GM12873 (cell line): Measurements from ENCODE around the gene WNT7B.

Experiments used
- TF ChIP-seq, protein P1 (sequence below): IDR thresholded peaks from 2 replicates; pipeline ENCODE4 v1.5.1; 2012; ENCODE audit warnings: low read depth, mild to moderate bottlenecking, moderate library complexity, low read length, control low read depth; ENCODE audit not compliant: insufficient read depth; ENCODE audit errors: missing control alignments

Gene WNT7B

DNA sequence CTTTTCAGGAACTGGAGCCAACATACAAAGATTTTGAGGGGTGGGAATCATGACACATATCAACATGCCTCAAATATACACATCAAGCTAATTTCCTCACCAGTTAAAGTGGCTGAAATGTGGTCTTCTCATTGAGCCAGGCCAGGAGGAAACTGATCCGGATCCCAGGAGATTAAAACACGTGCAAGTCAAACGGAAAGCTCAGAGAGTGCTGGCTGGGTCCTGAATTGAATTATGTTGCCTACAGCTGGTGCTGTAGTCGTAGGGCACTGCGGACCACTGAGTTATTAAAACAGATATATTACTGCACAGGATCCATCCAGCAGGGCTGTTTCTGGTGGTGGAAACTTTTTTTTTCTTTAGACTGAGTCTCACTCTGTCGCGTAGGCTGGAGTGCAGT, 14.1 kb upstream of the WNT7B start:
- TF ChIP-seq, protein P1, sequence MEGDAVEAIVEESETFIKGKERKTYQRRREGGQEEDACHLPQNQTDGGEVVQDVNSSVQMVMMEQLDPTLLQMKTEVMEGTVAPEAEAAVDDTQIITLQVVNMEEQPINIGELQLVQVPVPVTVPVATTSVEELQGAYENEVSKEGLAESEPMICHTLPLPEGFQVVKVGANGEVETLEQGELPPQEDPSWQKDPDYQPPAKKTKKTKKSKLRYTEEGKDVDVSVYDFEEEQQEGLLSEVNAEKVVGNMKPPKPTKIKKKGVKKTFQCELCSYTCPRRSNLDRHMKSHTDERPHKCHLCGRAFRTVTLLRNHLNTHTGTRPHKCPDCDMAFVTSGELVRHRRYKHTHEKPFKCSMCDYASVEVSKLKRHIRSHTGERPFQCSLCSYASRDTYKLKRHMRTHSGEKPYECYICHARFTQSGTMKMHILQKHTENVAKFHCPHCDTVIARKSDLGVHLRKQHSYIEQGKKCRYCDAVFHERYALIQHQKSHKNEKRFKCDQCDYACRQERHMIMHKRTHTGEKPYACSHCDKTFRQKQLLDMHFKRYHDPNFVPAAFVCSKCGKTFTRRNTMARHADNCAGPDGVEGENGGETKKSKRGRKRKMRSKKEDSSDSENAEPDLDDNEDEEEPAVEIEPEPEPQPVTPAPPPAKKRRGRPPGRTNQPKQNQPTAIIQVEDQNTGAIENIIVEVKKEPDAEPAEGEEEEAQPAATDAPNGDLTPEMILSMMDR: no peak

DNA sequence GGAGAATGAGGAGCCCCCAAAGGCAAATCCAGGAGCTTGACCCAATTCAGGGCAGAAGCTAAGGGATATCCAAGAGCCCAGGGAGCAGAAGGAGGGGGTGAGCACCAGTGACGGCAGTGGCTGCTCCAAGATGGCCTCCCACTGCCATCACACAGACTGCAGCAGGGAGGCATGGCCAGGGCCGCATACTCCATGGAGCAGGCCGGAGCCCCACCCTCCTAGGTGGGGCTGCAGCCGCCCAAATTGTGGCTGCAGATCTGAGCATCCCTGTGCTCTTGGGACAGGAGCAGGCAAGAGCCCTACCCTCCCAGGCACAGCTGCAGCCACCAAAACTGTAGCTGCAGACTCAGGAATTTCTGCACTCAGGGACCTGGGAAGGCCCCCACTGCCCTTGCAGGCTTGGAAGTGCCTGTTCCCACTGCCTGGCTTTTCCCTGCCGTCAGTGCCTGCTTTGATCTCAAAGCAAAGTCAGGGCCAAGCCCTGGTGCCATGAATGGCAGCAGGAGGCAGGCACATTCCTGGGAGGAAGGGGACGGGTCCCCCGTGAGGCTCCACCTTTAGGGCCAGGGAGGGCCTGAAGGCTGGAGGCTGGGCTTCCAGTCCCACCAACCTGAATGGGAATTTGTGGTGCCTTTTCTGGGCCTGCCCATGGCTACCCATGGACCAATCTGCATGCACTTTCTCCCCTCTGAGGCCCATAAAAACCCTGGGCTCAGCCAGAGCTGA, 10.3 kb upstream of the WNT7B start:
- TF ChIP-seq, protein P1: no peak

DNA sequence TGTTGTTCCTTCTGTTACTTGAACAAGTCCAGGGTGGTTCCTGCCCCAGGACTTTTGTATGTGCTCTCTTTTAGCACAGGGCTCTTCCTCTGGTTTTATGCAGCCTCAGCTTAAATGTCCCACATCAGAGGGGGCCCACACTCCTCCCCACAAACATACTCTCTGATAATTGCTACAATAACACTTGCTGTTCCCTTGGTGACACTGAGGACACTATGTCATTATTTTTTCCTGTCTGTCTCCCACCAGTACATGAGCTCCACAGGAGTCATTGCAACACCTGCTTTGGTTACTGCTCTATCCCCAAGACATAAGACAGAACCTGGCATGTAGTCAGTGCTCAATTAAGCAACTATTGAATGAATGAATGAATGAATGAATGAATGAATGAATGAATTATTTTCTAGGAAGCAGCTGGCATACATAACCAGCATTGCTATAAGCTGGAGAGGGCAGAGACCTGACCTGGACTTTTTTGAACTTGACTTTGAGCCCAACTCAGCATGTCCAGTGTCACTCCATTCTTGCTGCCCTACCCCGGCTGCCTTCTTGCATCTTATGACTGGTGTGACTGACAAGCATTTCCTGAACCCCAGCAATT, 7.5 kb upstream of the WNT7B start:
- TF ChIP-seq, protein P1: no peak

DNA sequence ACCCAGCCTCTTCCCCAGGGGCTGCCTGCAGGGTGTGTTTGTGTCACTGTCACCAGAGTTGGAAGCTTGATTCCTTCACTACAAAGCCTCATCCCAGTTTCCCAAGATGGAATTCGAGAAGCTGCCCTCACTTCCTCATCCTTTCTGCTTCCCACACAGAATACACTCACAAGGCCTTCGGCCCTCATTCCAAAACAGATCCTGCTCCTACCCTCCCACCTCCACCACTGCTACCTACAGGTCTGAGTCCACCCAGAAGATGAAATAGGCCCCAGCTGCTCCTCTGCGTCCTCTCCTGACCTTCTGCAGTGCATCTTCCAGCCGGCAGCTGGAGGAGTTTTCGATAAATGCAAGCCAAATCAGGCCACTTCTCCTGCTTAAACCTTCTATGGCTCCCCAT, 6.8 kb upstream of the WNT7B start:
- TF ChIP-seq, protein P1: no peak

DNA sequence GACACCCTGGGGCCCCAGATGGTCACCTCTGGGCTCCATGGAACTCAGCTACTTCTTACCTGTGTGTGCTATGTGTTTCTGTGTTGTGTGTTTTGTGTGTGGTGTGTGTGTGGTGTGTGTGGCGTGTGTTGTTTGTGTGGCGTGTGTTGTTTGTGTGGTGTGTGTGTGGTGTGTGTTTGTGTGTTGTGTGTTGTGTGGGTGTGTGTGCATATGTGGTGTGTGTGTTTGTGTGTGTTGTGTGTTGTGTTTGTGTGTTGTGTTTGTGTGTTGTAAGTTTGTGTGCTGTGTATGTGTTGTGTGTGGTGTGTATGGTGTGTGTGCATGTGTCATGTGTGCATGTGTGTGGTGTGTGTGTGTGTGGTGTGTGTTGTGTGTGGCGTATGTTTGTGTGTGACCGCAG, 3.8 kb upstream of the WNT7B start:
- TF ChIP-seq, protein P1: no peak

DNA sequence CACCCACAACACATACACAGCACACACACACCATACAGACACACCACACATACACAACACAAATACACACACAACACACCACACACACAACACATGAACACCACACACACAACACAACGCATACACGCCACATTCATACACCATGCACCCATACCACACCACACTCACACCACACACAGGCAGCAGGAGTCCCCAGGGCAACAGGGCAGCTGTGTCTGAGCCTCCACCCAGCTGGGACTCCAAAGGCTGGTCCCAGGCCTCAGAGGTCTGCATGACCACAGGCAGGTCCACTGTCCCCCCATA, 3.3 kb upstream of the WNT7B start:
- TF ChIP-seq, protein P1: no peak

DNA sequence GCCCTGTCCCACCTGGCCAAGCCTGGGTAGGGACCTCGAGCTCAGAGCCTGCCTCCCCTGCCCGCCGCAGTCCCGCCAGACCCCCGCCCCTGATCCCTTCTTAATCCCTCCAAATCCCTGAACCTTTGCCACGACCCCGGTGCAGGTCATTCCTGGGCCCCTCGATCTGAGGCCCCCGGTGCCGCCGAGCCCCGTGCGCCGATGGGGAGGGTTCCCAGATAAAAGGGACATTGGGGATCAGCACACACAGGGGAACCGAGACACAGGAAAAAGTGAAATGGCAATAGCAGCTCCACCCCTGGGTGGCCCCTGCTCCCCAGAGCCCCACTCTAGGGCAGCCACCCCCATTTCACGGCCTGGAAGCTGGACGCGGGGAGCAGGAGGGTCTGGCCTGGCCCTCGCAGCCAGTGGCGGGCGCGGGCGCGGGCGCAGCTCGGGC, 1.3 kb upstream of the WNT7B start:
- TF ChIP-seq, protein P1: no peak
